HG03025 (cell line): ENCODE results near the gene FANCB.

Experiments
- ATAC-seq: cut with Tn5 transposase; IDR thresholded peaks from one replicate; pipeline ENCODE4 v1.9.1; 2021; ENCODE audit warnings: mild to moderate bottlenecking, moderate library complexity; ENCODE audit not compliant: unreplicated experiment, low FRiP score

The FANCB gene

GRCh38 chrX:14843666-14844065, 29.2 kb downstream of the FANCB start:
- ATAC-seq, result no peak

GRCh38 chrX:14837155-14837554, 35.7 kb downstream of the FANCB start:
- ATAC-seq, result no peak

- no peak for ATAC-seq
These were observed 40.3 kb downstream of the FANCB start for GRCh38 chrX:14832586-14832985.

- ATAC-seq, result no peak
These were observed 40.7 kb downstream of the FANCB start for GRCh38 chrX:14832151-14832550.

- ATAC-seq, result no peak
These were observed 43.2 kb downstream of the FANCB start for GRCh38 chrX:14829643-14830042.

GRCh38 chrX:14826319-14826718, 46.5 kb downstream of the FANCB start:
- ATAC-seq, result no peak

- no peak for ATAC-seq
These were observed 47.0 kb downstream of the FANCB start for GRCh38 chrX:14825851-14826250.

GRCh38 chrX:14819769-14820168, 53.1 kb downstream of the FANCB start:
- ATAC-seq, result no peak

GRCh38 chrX:14817571-14817970, 55.3 kb downstream of the FANCB start:
- no peak for ATAC-seq

- no peak for ATAC-seq
These were observed 69.7 kb downstream of the FANCB start for GRCh38 chrX:14802943-14803710.

- ATAC-seq, result no peak
These were observed 71.7 kb downstream of the FANCB start for GRCh38 chrX:14801136-14801535.

GRCh38 chrX:14798805-14799397, 74.0 kb downstream of the FANCB start:
- ATAC-seq, result no peak
